ENCODE results near the gene TNFSF10.

The TNFSF10 gene

DNA sequence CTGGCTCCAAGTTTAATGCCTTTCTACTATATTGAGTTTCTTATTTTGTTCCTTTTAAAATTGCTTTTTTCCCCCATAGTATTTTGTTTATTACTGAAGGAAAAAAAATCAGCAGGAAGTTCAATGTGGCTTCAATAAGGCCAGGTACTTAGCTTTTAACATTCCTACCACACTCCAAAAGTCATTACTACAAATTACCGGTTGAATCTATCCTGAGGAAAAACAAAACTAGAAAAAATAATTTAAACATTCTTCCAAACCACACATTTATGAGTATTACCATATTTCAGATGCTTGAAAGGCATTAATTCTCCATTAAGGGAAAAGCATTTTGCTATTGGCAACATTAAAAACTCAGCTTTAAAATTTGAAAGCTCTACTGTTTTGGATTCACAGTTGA, 20.2 kb upstream of the TNFSF10 start:
- DNase-seq (ENCODE audit: extremely low read depth, low read depth) = no peak
- TF ChIP-seq, protein P1, sequence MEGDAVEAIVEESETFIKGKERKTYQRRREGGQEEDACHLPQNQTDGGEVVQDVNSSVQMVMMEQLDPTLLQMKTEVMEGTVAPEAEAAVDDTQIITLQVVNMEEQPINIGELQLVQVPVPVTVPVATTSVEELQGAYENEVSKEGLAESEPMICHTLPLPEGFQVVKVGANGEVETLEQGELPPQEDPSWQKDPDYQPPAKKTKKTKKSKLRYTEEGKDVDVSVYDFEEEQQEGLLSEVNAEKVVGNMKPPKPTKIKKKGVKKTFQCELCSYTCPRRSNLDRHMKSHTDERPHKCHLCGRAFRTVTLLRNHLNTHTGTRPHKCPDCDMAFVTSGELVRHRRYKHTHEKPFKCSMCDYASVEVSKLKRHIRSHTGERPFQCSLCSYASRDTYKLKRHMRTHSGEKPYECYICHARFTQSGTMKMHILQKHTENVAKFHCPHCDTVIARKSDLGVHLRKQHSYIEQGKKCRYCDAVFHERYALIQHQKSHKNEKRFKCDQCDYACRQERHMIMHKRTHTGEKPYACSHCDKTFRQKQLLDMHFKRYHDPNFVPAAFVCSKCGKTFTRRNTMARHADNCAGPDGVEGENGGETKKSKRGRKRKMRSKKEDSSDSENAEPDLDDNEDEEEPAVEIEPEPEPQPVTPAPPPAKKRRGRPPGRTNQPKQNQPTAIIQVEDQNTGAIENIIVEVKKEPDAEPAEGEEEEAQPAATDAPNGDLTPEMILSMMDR (IDR thresholded peaks at IDR 0.05; ENCODE audit: low read depth, low read length) = no peak

DNA sequence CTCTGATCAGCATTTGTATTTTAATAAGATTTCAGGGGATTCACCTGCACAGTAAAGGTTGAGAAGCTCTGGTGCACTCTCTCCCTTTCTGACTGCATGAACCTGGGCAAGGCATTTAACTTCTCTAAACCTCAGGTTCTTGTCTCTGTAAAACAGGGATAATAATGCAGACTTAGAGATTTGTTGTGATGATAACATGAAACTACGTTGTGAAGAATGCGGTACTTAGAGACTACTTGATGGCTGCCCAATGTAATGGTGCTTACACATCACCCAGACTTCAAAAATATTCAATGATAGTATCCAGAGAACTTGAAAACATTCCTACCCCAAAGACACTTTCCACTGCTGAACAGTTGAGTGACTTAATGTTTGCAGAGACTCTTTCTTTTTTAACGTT, 19.8 kb upstream of the TNFSF10 start:
- no peak for DNase-seq (ENCODE audit: extremely low read depth, low read depth)
- TF ChIP-seq, protein P1 (IDR thresholded peaks at IDR 0.05; ENCODE audit: low read depth, low read length) = no peak

DNA sequence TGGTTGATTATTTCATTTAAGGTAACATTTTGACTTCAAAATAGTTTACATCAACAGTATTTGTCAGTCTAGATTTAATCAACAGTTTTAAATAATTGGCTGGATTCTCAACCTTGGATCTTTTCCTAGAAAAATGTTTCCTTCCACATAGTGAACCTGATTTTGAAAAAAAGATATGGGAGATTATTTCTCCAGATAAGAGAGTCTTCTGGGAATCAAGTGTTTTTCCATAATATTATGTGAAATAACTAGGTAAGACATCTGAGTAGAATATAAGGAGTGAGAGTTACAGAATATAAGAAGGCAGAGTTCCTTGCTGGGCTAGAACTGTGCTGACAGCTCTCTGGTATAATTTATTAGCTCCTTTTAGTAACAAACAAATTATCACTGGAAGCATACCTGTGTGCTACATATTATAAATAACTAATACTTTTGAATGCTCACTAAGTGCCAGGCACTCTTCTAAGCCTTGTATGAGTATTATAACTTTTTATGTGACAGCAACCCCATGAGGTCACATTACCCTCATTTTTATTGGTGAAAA, 18.8 kb upstream of the TNFSF10 start:
- TF ChIP-seq, protein P1 (IDR thresholded peaks at IDR 0.05; ENCODE audit: low read depth, low read length) = no peak
- no peak for DNase-seq (ENCODE audit: extremely low read depth, low read depth)

DNA sequence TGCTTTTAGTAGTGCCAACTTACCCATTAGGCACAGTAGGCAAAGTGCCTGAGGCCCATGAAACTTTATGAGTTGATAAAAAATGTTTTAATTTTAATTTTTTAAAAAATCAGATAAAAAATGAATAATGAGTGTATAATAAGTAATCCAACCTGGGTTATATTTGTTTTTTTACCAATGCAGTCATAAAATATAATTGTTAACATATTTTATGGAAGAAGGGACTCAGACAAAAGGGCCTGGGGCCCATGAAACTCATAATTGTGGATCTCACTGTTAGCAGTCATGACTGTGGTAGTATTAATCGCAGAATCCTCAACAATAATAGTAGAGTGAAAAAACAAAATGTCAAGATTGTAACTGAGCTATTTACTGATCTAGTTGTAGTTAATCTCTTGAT, 16.8 kb upstream of the TNFSF10 start:
- TF ChIP-seq, protein P1 (IDR thresholded peaks at IDR 0.05; ENCODE audit: low read depth, low read length) = no peak
- DNase-seq (ENCODE audit: extremely low read depth, low read depth) = no peak

DNA sequence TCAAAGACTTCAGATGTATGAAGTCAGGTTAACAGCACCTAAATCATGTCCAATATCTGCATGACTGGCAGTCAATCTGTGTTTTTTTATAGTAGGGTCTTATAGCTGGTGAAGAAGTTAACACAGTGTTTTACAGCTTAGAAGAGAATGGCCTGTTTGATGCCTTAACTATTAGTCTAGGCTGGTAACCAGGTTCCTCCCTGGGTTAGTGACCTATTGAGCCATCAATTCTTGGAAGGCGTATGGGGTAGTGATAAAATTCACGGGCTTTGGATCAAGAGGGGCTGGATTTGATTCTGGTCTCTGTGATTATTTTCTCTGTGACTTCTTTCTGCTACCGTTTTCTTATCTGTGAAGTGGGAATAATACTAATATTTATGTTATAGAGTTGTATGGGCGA, 16.0 kb upstream of the TNFSF10 start:
- DNase-seq (ENCODE audit: extremely low read depth, low read depth) = no peak
- TF ChIP-seq, protein P1 (IDR thresholded peaks at IDR 0.05; ENCODE audit: low read depth, low read length) = no peak

DNA sequence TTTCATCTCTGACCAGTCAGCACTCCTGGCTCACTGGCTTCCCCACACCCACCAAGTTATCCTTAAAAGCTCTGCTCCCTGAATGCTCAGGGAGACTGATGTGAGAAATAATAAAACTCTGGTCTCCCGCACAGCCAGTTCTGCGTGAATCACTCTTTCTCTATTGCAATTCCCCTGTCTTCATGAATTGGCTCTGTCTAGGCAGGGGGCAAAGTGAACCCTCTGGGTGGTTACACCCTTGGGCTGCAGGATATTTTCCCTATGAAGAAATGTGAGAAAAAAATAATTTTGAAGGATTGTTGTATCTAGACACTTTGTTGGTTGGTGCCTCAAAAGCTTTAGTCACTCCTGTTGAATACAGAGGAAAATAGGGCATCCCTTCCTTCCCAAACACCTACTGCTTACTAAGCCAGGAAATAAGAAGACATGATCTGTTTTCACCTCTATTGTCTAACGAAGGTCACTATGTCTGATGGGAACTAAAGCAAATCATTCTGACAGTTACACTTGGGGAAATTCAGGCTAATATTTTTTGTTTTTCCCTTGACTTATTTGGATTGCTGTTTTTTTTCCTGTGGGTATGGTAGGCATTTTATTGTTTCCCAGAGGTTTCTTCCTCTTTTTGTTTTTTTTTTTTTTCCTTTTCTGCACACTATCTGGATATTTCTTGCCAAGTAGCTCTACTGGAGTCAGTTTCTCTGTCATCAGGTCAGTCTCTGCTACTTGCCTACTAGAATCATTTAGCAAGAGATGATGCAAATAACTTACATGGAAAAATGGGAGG, 15.3 kb upstream of the TNFSF10 start:
- TF ChIP-seq, protein P1 (IDR thresholded peaks at IDR 0.05; ENCODE audit: low read depth, low read length) = no peak
- DNase-seq (ENCODE audit: extremely low read depth, low read depth) = no peak

DNA sequence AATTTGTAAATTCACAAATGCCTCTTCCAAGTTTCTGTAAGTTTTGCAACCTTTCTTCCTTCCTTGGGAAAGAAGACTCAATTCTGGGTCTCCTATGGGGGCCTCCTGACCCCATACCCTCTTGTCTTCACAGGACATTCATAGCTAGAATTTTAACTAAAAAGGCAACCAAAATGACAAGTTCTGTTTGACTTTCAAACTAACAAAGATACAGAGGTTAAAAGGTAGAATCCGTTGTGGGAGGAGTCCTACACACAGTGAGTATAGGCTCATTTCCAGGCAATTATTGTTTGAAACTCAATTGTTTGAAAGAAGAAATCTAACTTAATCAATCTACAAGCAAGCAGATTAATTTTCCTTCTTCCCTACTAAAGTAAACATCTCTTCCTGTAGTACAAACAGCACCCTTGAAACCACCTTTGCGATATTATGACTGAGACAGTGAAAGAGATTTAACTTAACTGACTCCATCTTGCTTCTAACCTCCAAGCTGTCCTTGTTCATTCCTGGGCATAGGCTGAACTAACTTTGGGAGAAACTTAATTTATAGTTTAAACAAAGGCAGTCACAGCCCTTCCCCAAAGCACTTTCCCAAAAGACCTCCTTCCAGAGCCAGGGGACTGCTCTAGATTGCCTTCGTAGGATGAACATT, 14.4 kb upstream of the TNFSF10 start:
- no peak for DNase-seq (ENCODE audit: extremely low read depth, low read depth)
- TF ChIP-seq, protein P1 (IDR thresholded peaks at IDR 0.05; ENCODE audit: low read depth, low read length) = no peak
